Measurements from ENCODE around the gene KLC4.
"Not testable (repeated sequence)": the region's sequence is repeated elsewhere in the genome, so short reads cannot be mapped to it uniquely, and the experiment has no call there.

Gene KLC4

GRCh38 chr6:43096451-43097097 is 37.1 kb downstream of the KLC4 start:
- no peak for FAIRE-seq

GRCh38 chr6:43097098-43097489 is 37.7 kb downstream of the KLC4 start:
- FAIRE-seq: no peak

- no peak for FAIRE-seq
Observed at GRCh38 chr6:43097502-43097901, 38.1 kb downstream of the KLC4 start.

GRCh38 chr6:43101497-43101896 is 42.1 kb downstream of the KLC4 start:
- no peak for FAIRE-seq

GRCh38 chr6:43103253-43103876 is 43.9 kb downstream of the KLC4 start:
- FAIRE-seq: no peak

GRCh38 chr6:43105538-43106222 is 46.2 kb downstream of the KLC4 start:
- no peak for FAIRE-seq

GRCh38 chr6:43107344-43108062 is 48.1 kb downstream of the KLC4 start:
- no peak for FAIRE-seq

- FAIRE-seq: no peak
Observed at GRCh38 chr6:43113431-43114260, 54.2 kb downstream of the KLC4 start.

- FAIRE-seq: no peak
Observed at GRCh38 chr6:43115365-43115764, 55.9 kb downstream of the KLC4 start.

- FAIRE-seq: not testable (repeated sequence)
Observed at GRCh38 chr6:43117466-43117865, 58.0 kb downstream of the KLC4 start.

- no peak for FAIRE-seq
Observed at GRCh38 chr6:43119482-43119881, 60.1 kb downstream of the KLC4 start.

GRCh38 chr6:43120101-43120763 is 60.8 kb downstream of the KLC4 start:
- no peak for FAIRE-seq

- FAIRE-seq: no peak
Observed at GRCh38 chr6:43120944-43121913, 61.8 kb downstream of the KLC4 start.

GRCh38 chr6:43122146-43122545 is 62.7 kb downstream of the KLC4 start:
- no peak for FAIRE-seq

- no peak for FAIRE-seq
Observed at GRCh38 chr6:43123461-43124314, 64.3 kb downstream of the KLC4 start.

- FAIRE-seq: no peak
Observed at GRCh38 chr6:43124481-43124880, 65.0 kb downstream of the KLC4 start.
